ENCODE results near the gene ATP5PD. TPM values are rescaled to one million over a fixed set of nuclear protein-coding genes. Genes with fewer than 3 reads are reported as not detected.

Gene ATP5PD
- total RNA-seq, 1 donor from 2014 or later = 809 TPM

GRCh38 chr17:75067856-75068255 is 21.1 kb upstream of the ATP5PD start:
- no peak for TF ChIP-seq CTCF (IDR thresholded peaks at IDR 0.05; ENCODE audit: borderline replicate concordance)
- Histone ChIP-seq H3K4me1 (peaks cover 13% of the 10 kb centered on the region), H3K27ac (replicated peaks) (no peak overlapping the region), H3K4me3 (no peak overlapping the region), H3K36me3 (peaks cover 20% of the 10 kb centered on the region), H3K9me3 (replicated peaks) (no peaks in the 10 kb centered on the region), H3K27me3 (ENCODE audit: low read depth) (no peaks in the 10 kb centered on the region)
- no peak for DNase-seq
- intact Hi-C loops (cut with micrococcal nuclease) = no loop called here

GRCh38 chr17:75065562-75066151 is 18.9 kb upstream of the ATP5PD start:
- H3K4me3 ChIP-seq = no peak overlapping the region
- TF ChIP-seq CTCF (IDR thresholded peaks at IDR 0.05; ENCODE audit: borderline replicate concordance) = no peak
- no peaks in the 10 kb centered on the region for H3K27me3 ChIP-seq (ENCODE audit: low read depth)
- H3K9me3 ChIP-seq (replicated peaks) = no peaks in the 10 kb centered on the region
- intact Hi-C loops (cut with micrococcal nuclease) = no loop called here
- H3K4me1 ChIP-seq = no peaks in the 10 kb centered on the region
- DNase-seq = no peak
- no peak overlapping the region for H3K27ac ChIP-seq (replicated peaks)
- H3K36me3 ChIP-seq = peaks cover 39% of the 10 kb centered on the region

GRCh38 chr17:75064867-75065561 is 18.2 kb upstream of the ATP5PD start:
- peaks cover 39% of the 10 kb centered on the region for H3K36me3 ChIP-seq
- DNase-seq = no peak
- no peak overlapping the region for H3K27ac ChIP-seq (replicated peaks)
- no peak for TF ChIP-seq CTCF (IDR thresholded peaks at IDR 0.05; ENCODE audit: borderline replicate concordance)
- H3K9me3 ChIP-seq (replicated peaks) = no peaks in the 10 kb centered on the region
- intact Hi-C loops (cut with micrococcal nuclease) = no loop called here
- H3K4me3 ChIP-seq = no peak overlapping the region
- H3K4me1 ChIP-seq = peaks cover 6% of the 10 kb centered on the region
- no peaks in the 10 kb centered on the region for H3K27me3 ChIP-seq (ENCODE audit: low read depth)

GRCh38 chr17:75064460-75064859 is 17.7 kb upstream of the ATP5PD start:
- Histone ChIP-seq H3K27me3 (ENCODE audit: low read depth) (no peaks in the 10 kb centered on the region), H3K9me3 (replicated peaks) (no peaks in the 10 kb centered on the region), H3K27ac (replicated peaks) (no peak overlapping the region), H3K4me3 (no peak overlapping the region), H3K4me1 (peaks cover 11% of the 10 kb centered on the region), H3K36me3 (peaks cover 43% of the 10 kb centered on the region)
- TF ChIP-seq CTCF (IDR thresholded peaks at IDR 0.05; ENCODE audit: borderline replicate concordance) = no peak
- DNase-seq = no peak
- intact Hi-C loops (cut with micrococcal nuclease) = no loop called here

- no peak for TF ChIP-seq CTCF (IDR thresholded peaks at IDR 0.05; ENCODE audit: borderline replicate concordance)
- peaks cover 14% of the 10 kb centered on the region for H3K4me1 ChIP-seq
- intact Hi-C loops (cut with micrococcal nuclease) = no loop called here
- H3K4me3 ChIP-seq = no peak overlapping the region
- H3K36me3 ChIP-seq = peaks cover 45% of the 10 kb centered on the region
- H3K9me3 ChIP-seq (replicated peaks) = no peaks in the 10 kb centered on the region
- H3K27ac ChIP-seq (replicated peaks) = no peak overlapping the region
- no peak for DNase-seq
- no peaks in the 10 kb centered on the region for H3K27me3 ChIP-seq (ENCODE audit: low read depth)
Measured at GRCh38 chr17:75064040-75064439, 17.3 kb upstream of the ATP5PD start.

Measured in left ventricle myocardium inferior (tissue), 1 donor.